Measurements from ENCODE around the gene THBS1.

THBS1 gene

DNA sequence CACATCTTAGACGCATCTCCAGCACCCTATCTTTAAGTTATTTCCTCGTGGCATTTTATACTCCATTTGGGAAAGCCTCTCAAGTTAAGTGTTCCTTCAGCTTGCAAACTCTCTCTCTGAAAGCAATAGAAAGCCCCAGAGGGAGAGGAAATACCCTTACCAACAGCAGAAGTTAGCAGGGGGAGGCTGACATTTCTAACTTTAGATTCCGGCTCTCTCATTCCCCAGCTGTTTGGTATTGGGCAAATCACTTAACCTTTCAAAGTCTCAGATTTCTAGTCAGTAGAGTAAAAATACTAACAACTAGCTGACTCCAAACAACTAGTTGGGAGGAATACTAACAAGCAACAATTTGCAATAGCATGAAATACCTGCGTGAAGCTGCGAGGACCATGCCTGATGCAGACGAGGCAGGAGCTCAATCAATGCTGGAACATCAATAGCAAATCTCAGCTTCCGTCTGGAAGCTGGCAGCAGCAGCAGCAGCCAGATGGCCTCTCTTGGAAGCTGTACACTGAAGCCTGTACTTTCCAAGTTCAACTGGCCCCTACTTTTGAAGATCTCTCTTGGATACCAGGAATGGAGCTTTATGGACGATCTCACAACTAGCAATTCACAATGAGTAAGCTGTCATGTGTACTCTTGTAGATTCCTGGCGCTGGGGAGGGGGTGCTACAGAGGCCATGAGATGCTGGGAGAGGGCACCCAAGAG is 47.8 kb downstream of the THBS1 start:
- H3K9me3 ChIP-seq (ENCODE audit: low read length): no peaks in the 10 kb centered on the region
- H3K4me2 ChIP-seq (ENCODE audit: low read length): no peak overlapping the region
- TF ChIP-seq EZH2 (IDR thresholded peaks at IDR 0.05; ENCODE audit: borderline replicate concordance, low read length): no peak
- TF ChIP-seq, protein P1, sequence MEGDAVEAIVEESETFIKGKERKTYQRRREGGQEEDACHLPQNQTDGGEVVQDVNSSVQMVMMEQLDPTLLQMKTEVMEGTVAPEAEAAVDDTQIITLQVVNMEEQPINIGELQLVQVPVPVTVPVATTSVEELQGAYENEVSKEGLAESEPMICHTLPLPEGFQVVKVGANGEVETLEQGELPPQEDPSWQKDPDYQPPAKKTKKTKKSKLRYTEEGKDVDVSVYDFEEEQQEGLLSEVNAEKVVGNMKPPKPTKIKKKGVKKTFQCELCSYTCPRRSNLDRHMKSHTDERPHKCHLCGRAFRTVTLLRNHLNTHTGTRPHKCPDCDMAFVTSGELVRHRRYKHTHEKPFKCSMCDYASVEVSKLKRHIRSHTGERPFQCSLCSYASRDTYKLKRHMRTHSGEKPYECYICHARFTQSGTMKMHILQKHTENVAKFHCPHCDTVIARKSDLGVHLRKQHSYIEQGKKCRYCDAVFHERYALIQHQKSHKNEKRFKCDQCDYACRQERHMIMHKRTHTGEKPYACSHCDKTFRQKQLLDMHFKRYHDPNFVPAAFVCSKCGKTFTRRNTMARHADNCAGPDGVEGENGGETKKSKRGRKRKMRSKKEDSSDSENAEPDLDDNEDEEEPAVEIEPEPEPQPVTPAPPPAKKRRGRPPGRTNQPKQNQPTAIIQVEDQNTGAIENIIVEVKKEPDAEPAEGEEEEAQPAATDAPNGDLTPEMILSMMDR (IDR thresholded peaks at IDR 0.05; ENCODE audit: low read length): no peak
- H3K27me3 ChIP-seq (ENCODE audit: insufficient read depth, low read length): no peaks in the 10 kb centered on the region
- no peaks in the 10 kb centered on the region for H3K4me1 ChIP-seq (ENCODE audit: insufficient read depth, low read length, severe bottlenecking)
- H3K4me3 ChIP-seq (ENCODE audit: low read depth, low read length, poor library complexity, severe bottlenecking): no peak overlapping the region
- no peaks in the 10 kb centered on the region for H3K36me3 ChIP-seq (ENCODE audit: insufficient read depth, low read length)
- H4K20me1 ChIP-seq (ENCODE audit: insufficient read depth, low read length): no peaks in the 10 kb centered on the region
- no peaks in the 10 kb centered on the region for H3K9me2 ChIP-seq (ENCODE audit: low read depth, low read length)
- H2AFZ ChIP-seq (ENCODE audit: low read length): no peak overlapping the region
- no peaks in the 10 kb centered on the region for H3K79me2 ChIP-seq (ENCODE audit: insufficient read depth, low read length)
- no peaks in the 10 kb centered on the region for H3F3A ChIP-seq (ENCODE audit: insufficient read depth, low read length)
- H3K27ac ChIP-seq (ENCODE audit: low read depth, low read length, poor library complexity, severe bottlenecking): no peak overlapping the region
- H3K9ac ChIP-seq (ENCODE audit: low read length): no peak overlapping the region

DNA sequence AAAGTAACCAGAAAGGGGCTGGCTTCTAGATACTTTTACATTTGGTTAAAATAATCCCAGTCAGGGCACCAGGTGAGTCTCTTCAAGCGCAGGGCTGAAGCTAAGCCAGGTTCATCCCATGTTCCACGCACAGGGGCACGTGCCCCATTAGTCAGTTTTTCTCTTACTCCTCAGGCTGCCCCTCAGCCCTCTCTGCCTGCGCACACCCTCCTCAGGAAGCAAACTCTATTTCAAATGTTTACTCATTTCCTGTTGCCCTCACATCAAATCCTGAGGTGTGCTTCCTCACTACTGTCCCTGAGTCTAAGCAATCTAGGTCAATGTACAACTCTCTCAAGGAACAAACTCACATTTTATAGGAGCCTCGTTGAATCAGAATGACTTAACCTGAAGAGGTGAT is 48.5 kb downstream of the THBS1 start:
- no peak overlapping the region for H3K4me3 ChIP-seq (ENCODE audit: low read depth, low read length, poor library complexity, severe bottlenecking)

DNA sequence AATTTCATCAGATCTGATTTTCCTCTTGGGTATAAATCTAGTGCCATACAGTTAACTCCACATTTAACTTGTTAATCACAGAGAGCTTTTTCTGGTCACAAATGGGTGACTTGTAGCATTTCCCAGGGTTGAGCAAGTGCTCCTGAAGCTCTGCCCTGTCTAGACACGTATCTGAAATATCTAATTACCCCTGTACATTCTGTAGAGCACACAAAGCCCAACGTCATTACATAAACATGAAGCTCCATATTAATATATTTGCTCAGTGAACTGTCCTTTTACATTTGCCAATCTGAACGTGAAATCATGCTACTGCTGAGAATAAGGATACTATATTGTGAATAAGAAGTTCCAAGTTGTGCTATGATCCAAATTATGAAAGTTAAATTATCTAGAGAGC is 49.0 kb downstream of the THBS1 start:
- no peaks in the 10 kb centered on the region for H3K79me2 ChIP-seq (ENCODE audit: insufficient read depth, low read length)
- no peak for TF ChIP-seq EZH2 (IDR thresholded peaks at IDR 0.05; ENCODE audit: borderline replicate concordance, low read length)
- TF ChIP-seq, protein P1 (IDR thresholded peaks at IDR 0.05; ENCODE audit: low read length): no peak
- H3K4me2 ChIP-seq (ENCODE audit: low read length): no peak overlapping the region
- no peaks in the 10 kb centered on the region for H3F3A ChIP-seq (ENCODE audit: insufficient read depth, low read length)
- no peaks in the 10 kb centered on the region for H4K20me1 ChIP-seq (ENCODE audit: insufficient read depth, low read length)
- H3K36me3 ChIP-seq (ENCODE audit: insufficient read depth, low read length): no peaks in the 10 kb centered on the region
- no peak overlapping the region for H3K27ac ChIP-seq (ENCODE audit: low read depth, low read length, poor library complexity, severe bottlenecking)
- H2AFZ ChIP-seq (ENCODE audit: low read length): no peak overlapping the region
- no peaks in the 10 kb centered on the region for H3K9me3 ChIP-seq (ENCODE audit: low read length)
- H3K9ac ChIP-seq (ENCODE audit: low read length): no peak overlapping the region
- no peaks in the 10 kb centered on the region for H3K9me2 ChIP-seq (ENCODE audit: low read depth, low read length)
- H3K4me3 ChIP-seq (ENCODE audit: low read depth, low read length, poor library complexity, severe bottlenecking): no peak overlapping the region
- no peaks in the 10 kb centered on the region for H3K27me3 ChIP-seq (ENCODE audit: insufficient read depth, low read length)
- no peaks in the 10 kb centered on the region for H3K4me1 ChIP-seq (ENCODE audit: insufficient read depth, low read length, severe bottlenecking)

More for the DNA sequence above, 48.5 kb downstream of the THBS1 start:
- Histone ChIP-seq H3K79me2 (ENCODE audit: insufficient read depth, low read length) (no peaks in the 10 kb centered on the region), H3K4me2 (ENCODE audit: low read length) (no peak overlapping the region), H3K9me3 (ENCODE audit: low read length) (no peaks in the 10 kb centered on the region), H3K9me2 (ENCODE audit: low read depth, low read length) (no peaks in the 10 kb centered on the region), H3K4me1 (ENCODE audit: insufficient read depth, low read length, severe bottlenecking) (no peaks in the 10 kb centered on the region), H3K9ac (ENCODE audit: low read length) (no peak overlapping the region), H3K36me3 (ENCODE audit: insufficient read depth, low read length) (no peaks in the 10 kb centered on the region), H3F3A (ENCODE audit: insufficient read depth, low read length) (no peaks in the 10 kb centered on the region), H4K20me1 (ENCODE audit: insufficient read depth, low read length) (no peaks in the 10 kb centered on the region), H3K27me3 (ENCODE audit: insufficient read depth, low read length) (no peaks in the 10 kb centered on the region), H3K27ac (ENCODE audit: low read depth, low read length, poor library complexity, severe bottlenecking) (no peak overlapping the region), H2AFZ (ENCODE audit: low read length) (no peak overlapping the region)
- TF ChIP-seq EZH2 (IDR thresholded peaks at IDR 0.05; ENCODE audit: borderline replicate concordance, low read length): no peak
- TF ChIP-seq, protein P1 (IDR thresholded peaks at IDR 0.05; ENCODE audit: low read length): no peak
